ENCODE results near the gene ISY1.

- no peak for TF ChIP-seq EP300 (IDR thresholded peaks at IDR 0.05; ENCODE audit: low read depth)
- TF ChIP-seq CTCF (IDR thresholded peaks at IDR 0.05), result no peak
- no peak for TF ChIP-seq POLR2A (IDR thresholded peaks at IDR 0.05)
- TF ChIP-seq POLR2AphosphoS5 (IDR thresholded peaks at IDR 0.05), result no peak
Observed at GRCh38 chr3:129184396-129184657, 23.5 kb upstream of the ISY1 start.
